H9 (cell line): ENCODE results near the gene FAM120A. TPM values are rescaled to one million over a fixed set of nuclear protein-coding genes. Genes with fewer than 3 reads are reported as not detected.

Source experiments
- DNase-seq: peaks from one replicate; pipeline ENCODE4 v3.0.0-alpha.2; 2017
- H2AFZ ChIP-seq: one replicate; pipeline ENCODE4 v1.6.1; 2013; ENCODE audit warnings: mild to moderate bottlenecking, low read length, control low read depth, moderate library complexity
- H2AK5ac ChIP-seq: 2 replicates; pipeline ENCODE4 v1.6.1; 2013; ENCODE audit warnings: low read length, control low read depth, mixed read lengths; ENCODE audit not compliant: insufficient read length
- H2BK120ac ChIP-seq: one replicate; pipeline ENCODE4 v1.6.1; 2013; ENCODE audit warnings: low read depth, mild to moderate bottlenecking, low read length, control low read depth, inconsistent platforms; ENCODE audit not compliant: poor library complexity, severe bottlenecking
- H2BK12ac ChIP-seq: 2 replicates; pipeline ENCODE4 v1.6.1; 2013; ENCODE audit warnings: low read length, control low read depth, mixed read lengths, low read depth; ENCODE audit not compliant: insufficient read length
- H2BK15ac ChIP-seq: 2 replicates; pipeline ENCODE4 v1.6.1; 2013; ENCODE audit warnings: low read depth, low read length, control low read depth
- H2BK20ac ChIP-seq: one replicate; pipeline ENCODE4 v1.6.1; 2013; ENCODE audit warnings: low read depth, mild to moderate bottlenecking, low read length, control low read depth, inconsistent platforms; ENCODE audit not compliant: poor library complexity, severe bottlenecking
- H2BK5ac ChIP-seq: 2 replicates; pipeline ENCODE4 v1.6.1; 2013; ENCODE audit warnings: low read length, control low read depth, mixed read lengths; ENCODE audit not compliant: insufficient read length
- H3K14ac ChIP-seq: 2 replicates; pipeline ENCODE4 v1.6.1; 2013; ENCODE audit warnings: low read length, control low read depth; ENCODE audit not compliant: insufficient read depth
- H3K18ac ChIP-seq: 2 replicates; pipeline ENCODE4 v1.6.1; 2013; ENCODE audit warnings: low read depth, mild to moderate bottlenecking, mixed read lengths, low read length, control low read depth; ENCODE audit not compliant: insufficient read length
- H3K23ac ChIP-seq: 2 replicates; pipeline ENCODE4 v1.6.1; 2013; ENCODE audit warnings: low read length, control low read depth, mixed read lengths, low read depth; ENCODE audit not compliant: insufficient read length
- H3K23me2 ChIP-seq: 2 replicates; pipeline ENCODE4 v1.6.1; 2013; ENCODE audit warnings: low read depth, mild to moderate bottlenecking, mixed read lengths, low read length, control low read depth; ENCODE audit not compliant: insufficient read length, poor library complexity, severe bottlenecking
- H3K27ac ChIP-seq: 2 replicates; pipeline ENCODE4 v1.5.1; 2013; ENCODE audit warnings: low read length, control low read depth, mixed read lengths, low read depth; ENCODE audit not compliant: insufficient read length
- H3K27me3 ChIP-seq: 2 replicates; pipeline ENCODE4 v1.6.1; 2013; ENCODE audit warnings: low read length, control low read depth, inconsistent platforms; ENCODE audit not compliant: insufficient read depth
- H3K4ac ChIP-seq: 2 replicates; pipeline ENCODE4 v1.6.1; 2013; ENCODE audit warnings: low read depth, mild to moderate bottlenecking, control low read depth, inconsistent platforms, low read length, moderate library complexity
- H3K4me1 ChIP-seq: 2 replicates; pipeline ENCODE4 v1.6.1; 2013; ENCODE audit warnings: low read length, control low read depth, inconsistent platforms; ENCODE audit not compliant: insufficient read depth
- H3K4me2 ChIP-seq: 2 replicates; pipeline ENCODE4 v1.6.1; 2013; ENCODE audit warnings: low read length, control low read depth, mixed read lengths; ENCODE audit not compliant: insufficient read length, insufficient read depth
- H3K56ac ChIP-seq: 2 replicates; pipeline ENCODE4 v1.6.1; 2013; ENCODE audit warnings: low read depth, mild to moderate bottlenecking, mixed read lengths, low read length, control low read depth; ENCODE audit not compliant: insufficient read length
- H3K79me1 ChIP-seq: 2 replicates; pipeline ENCODE4 v1.6.1; 2013; ENCODE audit warnings: low read depth, mild to moderate bottlenecking, moderate library complexity, low read length, control low read depth, inconsistent platforms; ENCODE audit not compliant: insufficient read depth, poor library complexity, severe bottlenecking
- H3K79me2 ChIP-seq: 2 replicates; pipeline ENCODE4 v1.6.1; 2013; ENCODE audit warnings: low read length, control low read depth, inconsistent platforms; ENCODE audit not compliant: insufficient read depth
- H3K9ac ChIP-seq: 2 replicates; pipeline ENCODE4 v1.6.1; 2013; ENCODE audit warnings: low read length, control low read depth, mixed read lengths; ENCODE audit not compliant: insufficient read length; ENCODE audit errors: extremely low read depth
- H3K9me3 ChIP-seq: one replicate; pipeline ENCODE4 v1.6.1; 2013; ENCODE audit warnings: low read depth, low read length, inconsistent platforms; ENCODE audit not compliant: control insufficient read depth
- H3T11ph ChIP-seq: one replicate; pipeline ENCODE4 v1.6.1; 2013; ENCODE audit warnings: mild to moderate bottlenecking, low read length, control low read depth, inconsistent platforms
- H4K20me1 ChIP-seq: one replicate; pipeline ENCODE4 v1.6.1; 2013; ENCODE audit not compliant: control insufficient read depth, insufficient read length, insufficient read depth
- H4K5ac ChIP-seq: 2 replicates; pipeline ENCODE4 v1.6.1; 2013; ENCODE audit warnings: low read depth, mild to moderate bottlenecking, mixed read lengths, low read length, control low read depth; ENCODE audit not compliant: insufficient read length
- H4K8ac ChIP-seq: replicated peaks from 2 replicates; pipeline ENCODE4 v1.6.1; 2013; ENCODE audit warnings: low read length, control low read depth, mixed read lengths, low read depth; ENCODE audit not compliant: insufficient read length
- H4K91ac ChIP-seq: 2 replicates; pipeline ENCODE4 v1.6.1; 2013; ENCODE audit warnings: low read depth, mild to moderate bottlenecking, moderate library complexity, mixed read lengths, low read length, control low read depth; ENCODE audit not compliant: insufficient read length
- H3K27ac Mint-ChIP-seq, 3 experiments: 2 replicates in 2 of 3; 3 replicates in 1 of 3; pipeline ENCODE4 v1.8.0; 2020 to 2021; ENCODE audit warnings: mixed read lengths in 3 of 3, mild to moderate bottlenecking in 1 of 3, moderate library complexity in 1 of 3
- H3K27me3 Mint-ChIP-seq: 2 replicates; pipeline ENCODE4 v1.8.0; 2021; ENCODE audit warnings: low read depth, mild to moderate bottlenecking, moderate library complexity, mixed read lengths
- H3K36me3 Mint-ChIP-seq, 3 experiments: 2 replicates in 2 of 3; 3 replicates in 1 of 3; pipeline ENCODE4 v1.8.0; 2020 to 2021; ENCODE audit warnings: low read depth in 3 of 3, mixed read lengths in 3 of 3; ENCODE audit not compliant: insufficient read depth in 1 of 3
- H3K4me1 Mint-ChIP-seq, 2 experiments: 2 replicates each; pipeline ENCODE4 v1.8.0; 2020; ENCODE audit warnings: mixed read lengths in 2 of 2
- H3K4me3 Mint-ChIP-seq, 2 experiments: 2 replicates in 1 of 2; 3 replicates in 1 of 2; pipeline ENCODE4 v1.8.0; 2020 to 2021; ENCODE audit warnings: mild to moderate bottlenecking in 2 of 2, mixed read lengths in 2 of 2, moderate library complexity in 1 of 2
- H3K9me3 Mint-ChIP-seq, 2 experiments: 2 replicates in 1 of 2; 3 replicates in 1 of 2; pipeline ENCODE4 v1.8.0; 2020; ENCODE audit warnings: mild to moderate bottlenecking in 2 of 2, mixed read lengths in 2 of 2, moderate library complexity in 1 of 2
- WGBS: extraction: QIAGEN DNeasy Blood & Tissue Kit; methylation state at CpG from one replicate; pipeline ENCODE4 v1.1.7; 2013; ENCODE audit warnings: missing lambda C conversion rate, low lambda C conversion rate, mixed read lengths; ENCODE audit not compliant: insufficient read length; ENCODE audit errors: extremely low coverage; 5-methylcytosine and 5-hydroxymethylcytosine counted together
- total RNA-seq: library from RNA; stranded (reverse); gene quantifications from 2 replicates; pipeline ENCODE4 v1.2.1, GENCODE V29; 2021
- TF ChIP-seq, protein P1 (sequence below): fragments of 200-600 bp; sonication (generic); conservative IDR thresholded peaks from 3 replicates; pipeline ENCODE4 v1.8.0; 2021; ENCODE audit warnings: antibody characterized with exemption, mild to moderate bottlenecking

The FAM120A gene
- total RNA-seq, 1 experiment from 2014 or later = 57.7 TPM

- Histone ChIP-seq H3K9me3 (no peaks in the 10 kb centered on the region), H2BK120ac (no peak overlapping the region), H4K5ac (no peak overlapping the region), H3K79me1 (peaks cover 4% of the 10 kb centered on the region), H3K4ac (no peak overlapping the region), H3K23me2 (no peaks in the 10 kb centered on the region), H3K4me1 (peaks cover 9% of the 10 kb centered on the region), H3K79me2 (peaks cover 25% of the 10 kb centered on the region; the same call in 1 of the 2 replicates), H2BK12ac (no peak overlapping the region), H3K27me3 (no peaks in the 10 kb centered on the region), H2BK15ac (no peak overlapping the region), H3K23ac (no peak overlapping the region), H3K56ac (no peak overlapping the region), H3K18ac (no peak overlapping the region), H2AFZ (no peak overlapping the region), H3K9ac (no peak overlapping the region), H2BK5ac (no peak overlapping the region), H3K4me2 (no peak overlapping the region), H4K8ac (no peak overlapping the region), H2BK20ac (no peak overlapping the region), H3T11ph (no peak overlapping the region), H3K14ac (no peak overlapping the region), H2AK5ac (no peak overlapping the region), H4K91ac (no peak overlapping the region), H3K27ac (no peak overlapping the region), H4K20me1 (no peaks in the 10 kb centered on the region)
- Mint-ChIP-seq H3K4me1 (peaks cover 39 to 47% of the 10 kb centered on the region in 2 experiments), H3K27me3 (no peaks in the 10 kb centered on the region), H3K4me3 (no peak overlapping the region), H3K27ac (no peak overlapping the region), H3K9me3 (no peaks in the 10 kb centered on the region), H3K36me3 (peaks cover 17 to 39% (median 36%) of the 10 kb centered on the region in 3 experiments; a peak in 6 of 7 replicates)
- TF ChIP-seq, protein P1, sequence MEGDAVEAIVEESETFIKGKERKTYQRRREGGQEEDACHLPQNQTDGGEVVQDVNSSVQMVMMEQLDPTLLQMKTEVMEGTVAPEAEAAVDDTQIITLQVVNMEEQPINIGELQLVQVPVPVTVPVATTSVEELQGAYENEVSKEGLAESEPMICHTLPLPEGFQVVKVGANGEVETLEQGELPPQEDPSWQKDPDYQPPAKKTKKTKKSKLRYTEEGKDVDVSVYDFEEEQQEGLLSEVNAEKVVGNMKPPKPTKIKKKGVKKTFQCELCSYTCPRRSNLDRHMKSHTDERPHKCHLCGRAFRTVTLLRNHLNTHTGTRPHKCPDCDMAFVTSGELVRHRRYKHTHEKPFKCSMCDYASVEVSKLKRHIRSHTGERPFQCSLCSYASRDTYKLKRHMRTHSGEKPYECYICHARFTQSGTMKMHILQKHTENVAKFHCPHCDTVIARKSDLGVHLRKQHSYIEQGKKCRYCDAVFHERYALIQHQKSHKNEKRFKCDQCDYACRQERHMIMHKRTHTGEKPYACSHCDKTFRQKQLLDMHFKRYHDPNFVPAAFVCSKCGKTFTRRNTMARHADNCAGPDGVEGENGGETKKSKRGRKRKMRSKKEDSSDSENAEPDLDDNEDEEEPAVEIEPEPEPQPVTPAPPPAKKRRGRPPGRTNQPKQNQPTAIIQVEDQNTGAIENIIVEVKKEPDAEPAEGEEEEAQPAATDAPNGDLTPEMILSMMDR = no peak
- no peak for DNase-seq
- no CpG with 5 or more reads among the region's 6 CpGs for WGBS
These were observed 19.6 kb downstream of the FAM120A start for GRCh38 chr9:93471124-93471523.
